KOPT-K1 (cell line): Measurements from ENCODE around the gene DMXL1.
"Not testable (repeated sequence)": the region's sequence is repeated elsewhere in the genome, so short reads cannot be mapped to it uniquely, and the experiment has no call there.

ENCODE experiments used
- H3K27ac ChIP-seq: fragments of 200-600 bp; sonication (generic); 2 replicates; pipeline ENCODE4 v1.5.1; 2016; ENCODE audit warnings: antibody characterized with exemption, mild to moderate bottlenecking, low read depth, low read length; ENCODE audit not compliant: poor library complexity, severe bottlenecking
- H3K36me3 ChIP-seq: fragments of 200-600 bp; sonication (generic); 2 replicates; pipeline ENCODE4 v1.5.1; 2017; ENCODE audit warnings: antibody characterized with exemption, mild to moderate bottlenecking, low read length, moderate library complexity; ENCODE audit not compliant: insufficient read depth
- H3K9me3 ChIP-seq: fragments of 200-600 bp; sonication (generic); 2 replicates; pipeline ENCODE4 v1.5.1; 2017; ENCODE audit warnings: antibody characterized with exemption, low read length, mild to moderate bottlenecking; ENCODE audit not compliant: insufficient read depth, poor library complexity, severe bottlenecking

DMXL1 gene

DNA sequence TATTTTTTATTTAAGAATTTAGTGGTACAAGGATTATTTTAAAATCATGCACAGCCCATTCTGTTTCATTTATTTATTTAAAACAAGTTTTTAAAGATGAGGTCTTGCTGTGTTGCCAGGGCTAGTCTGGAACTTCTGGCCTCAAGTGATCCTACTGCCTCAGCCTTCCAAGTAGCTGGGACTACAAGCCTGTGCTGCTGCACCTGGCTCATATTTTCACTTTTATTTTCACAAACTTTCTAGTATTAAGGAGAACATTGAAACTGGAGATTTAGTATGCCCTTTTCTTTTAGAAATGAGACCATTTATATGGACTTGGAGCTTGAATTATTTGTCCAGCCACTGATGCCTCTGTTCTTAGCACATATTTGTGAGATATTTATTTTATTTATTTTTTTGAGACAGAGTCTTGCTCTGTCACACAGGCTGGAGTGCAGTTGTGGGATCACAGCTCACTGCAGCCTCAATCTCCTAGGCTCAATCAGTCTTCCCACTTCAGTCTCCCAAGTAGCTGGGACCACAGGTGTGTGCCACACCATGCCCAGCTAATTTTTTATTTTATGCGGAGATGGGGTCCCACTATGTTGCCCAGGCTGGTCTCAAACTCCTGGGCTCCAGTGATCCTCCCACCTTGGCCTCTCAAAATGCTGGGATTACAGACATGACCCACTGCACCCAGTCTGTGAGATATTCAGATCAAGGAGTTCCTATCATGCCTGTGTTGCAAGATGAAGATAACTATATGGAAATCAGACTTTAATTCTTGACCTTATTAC is 7.4 kb downstream of the DMXL1 start:
- H3K9me3 ChIP-seq: no peaks in the 10 kb centered on the region
- no peak overlapping the region for H3K27ac ChIP-seq
- no peaks in the 10 kb centered on the region for H3K36me3 ChIP-seq

GRCh38 chr5:119078861-119079260 is 8.0 kb downstream of the DMXL1 start:
- H3K27ac ChIP-seq: peak overlapping the region; percentile 16
- no peaks in the 10 kb centered on the region for H3K9me3 ChIP-seq
- no peaks in the 10 kb centered on the region for H3K36me3 ChIP-seq

GRCh38 chr5:119079318-119079921 is 8.5 kb downstream of the DMXL1 start:
- Histone ChIP-seq H3K27ac (peak overlapping the region; percentile 16), H3K9me3 (no peaks in the 10 kb centered on the region), H3K36me3 (no peaks in the 10 kb centered on the region)

DNA sequence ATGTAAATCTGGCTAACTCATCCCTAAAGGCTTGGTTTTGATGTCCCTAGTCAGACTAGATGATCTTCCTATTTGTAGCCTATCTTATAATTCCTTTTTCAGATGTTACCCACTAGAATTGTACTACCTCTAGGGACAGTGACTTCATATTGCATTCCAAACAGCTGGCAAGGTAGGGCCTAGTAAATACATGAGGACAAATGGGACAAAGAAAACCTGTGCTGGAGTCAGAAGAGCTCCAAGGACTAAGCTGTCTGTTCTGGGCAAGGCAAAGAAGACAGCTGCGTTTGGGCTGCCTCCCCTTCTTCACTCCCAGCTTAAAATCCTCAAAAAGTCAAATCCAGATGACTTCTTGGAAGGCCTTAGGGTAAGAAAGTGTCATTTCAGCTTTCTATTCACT is 10.0 kb downstream of the DMXL1 start:
- H3K27ac ChIP-seq: no peak overlapping the region
- H3K9me3 ChIP-seq: peaks cover 3% of the 10 kb centered on the region
- no peaks in the 10 kb centered on the region for H3K36me3 ChIP-seq

DNA sequence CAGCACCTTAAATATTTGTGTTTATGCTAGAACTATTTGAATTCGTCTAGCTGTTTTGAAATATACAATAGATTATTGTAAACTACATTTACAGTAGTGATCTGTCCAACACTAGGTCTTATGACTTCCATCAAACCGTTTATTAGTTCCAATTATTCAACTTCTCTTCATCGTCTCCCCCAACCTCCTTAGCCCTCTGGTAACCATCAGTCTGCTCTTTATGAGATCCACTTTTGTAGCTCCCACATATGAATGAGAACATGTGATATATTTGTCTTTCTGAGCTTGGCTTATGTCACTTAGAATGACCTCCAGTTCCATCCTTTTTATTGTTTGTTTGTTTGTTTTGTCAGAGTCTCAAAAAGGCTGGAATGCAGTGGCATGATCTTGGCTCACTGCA is 11.8 kb downstream of the DMXL1 start:
- Histone ChIP-seq H3K9me3 (peaks cover 6% of the 10 kb centered on the region), H3K36me3 (no peaks in the 10 kb centered on the region), H3K27ac (no peak overlapping the region)

- Histone ChIP-seq H3K36me3 (no peaks in the 10 kb centered on the region), H3K27ac (no peak overlapping the region), H3K9me3 (peaks cover 6% of the 10 kb centered on the region)
Measured at GRCh38 chr5:119083679-119084078, 12.8 kb downstream of the DMXL1 start.

GRCh38 chr5:119088438-119088837 is 17.6 kb downstream of the DMXL1 start:
- Histone ChIP-seq H3K36me3 (no peaks in the 10 kb centered on the region), H3K9me3 (peaks cover 29% of the 10 kb centered on the region), H3K27ac (no peak overlapping the region)

DNA sequence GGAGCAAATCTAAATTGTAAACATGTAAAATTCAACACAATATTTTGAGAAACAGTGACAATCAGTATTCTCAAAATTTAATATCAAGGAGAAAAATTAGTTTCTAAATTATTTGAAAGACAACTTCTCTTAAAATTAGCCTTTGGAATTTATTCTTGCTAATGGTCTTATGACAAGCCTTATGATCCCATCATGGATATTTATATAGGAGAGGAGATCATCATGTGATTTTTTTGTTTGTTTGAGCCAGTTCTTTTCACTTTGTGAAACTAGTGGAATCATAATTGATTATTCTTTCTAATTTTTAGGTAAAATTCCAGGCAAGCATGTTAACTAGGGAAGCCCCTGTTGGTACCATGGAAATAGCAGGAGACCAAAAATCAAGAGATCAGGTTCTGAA is 24.7 kb downstream of the DMXL1 start:
- peaks cover 16% of the 10 kb centered on the region for H3K36me3 ChIP-seq
- peaks cover 17% of the 10 kb centered on the region for H3K9me3 ChIP-seq
- no peak overlapping the region for H3K27ac ChIP-seq

GRCh38 chr5:119105971-119106370 is 35.1 kb downstream of the DMXL1 start:
- Histone ChIP-seq H3K36me3 (peaks cover 43% of the 10 kb centered on the region), H3K9me3 (no peaks in the 10 kb centered on the region)

DNA sequence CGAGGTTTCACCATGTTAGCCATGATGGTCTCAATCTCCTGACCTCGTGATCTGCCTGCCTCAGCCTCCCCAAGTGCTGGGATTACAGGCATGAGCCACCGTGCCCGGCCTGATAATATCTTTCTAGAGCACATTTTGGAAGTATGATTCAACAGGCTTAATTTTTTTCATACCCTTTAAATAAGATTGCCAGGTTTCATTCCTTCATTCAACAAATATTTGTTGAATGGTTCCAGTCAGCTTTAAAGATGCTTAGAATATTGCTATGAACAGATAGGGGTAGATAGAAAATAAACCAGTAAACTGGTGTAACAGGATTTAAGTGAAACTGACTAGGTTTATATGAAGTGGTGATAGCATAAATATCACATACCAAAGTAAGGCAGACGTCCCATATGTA is 41.3 kb downstream of the DMXL1 start:
- Histone ChIP-seq H3K36me3 (peaks cover 45% of the 10 kb centered on the region), H3K27ac (no peak overlapping the region)

More at GRCh38 chr5:119105971-119106370, 35.1 kb downstream of the DMXL1 start:
- H3K27ac ChIP-seq: no peak overlapping the region

DNA sequence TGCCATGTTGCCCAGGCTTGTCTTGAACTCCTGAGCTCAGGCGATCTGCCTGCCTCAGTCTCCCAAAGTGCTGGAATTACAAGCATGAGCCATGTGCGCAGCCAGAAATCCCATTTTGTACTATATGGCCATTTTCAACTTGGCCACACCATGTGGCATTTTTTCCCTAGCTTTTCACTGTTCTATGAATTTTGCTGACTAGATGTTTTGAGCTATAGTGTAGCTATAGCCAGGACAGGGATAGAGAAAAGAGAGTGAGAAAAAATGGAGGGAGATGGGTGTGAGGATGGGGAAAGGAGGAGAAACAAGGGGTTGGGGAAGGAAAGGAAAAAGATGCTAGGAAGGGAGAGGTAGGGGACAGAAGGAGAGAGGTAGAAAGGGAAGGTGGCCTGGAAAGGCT is 46.4 kb downstream of the DMXL1 start:
- no peaks in the 10 kb centered on the region for H3K9me3 ChIP-seq
- H3K36me3 ChIP-seq: peaks cover 62% of the 10 kb centered on the region
- H3K27ac ChIP-seq: no peak overlapping the region

More for the DNA sequence above, 41.3 kb downstream of the DMXL1 start:
- no peaks in the 10 kb centered on the region for H3K9me3 ChIP-seq

GRCh38 chr5:119118000-119118399 is 47.1 kb downstream of the DMXL1 start:
- Histone ChIP-seq H3K9me3 (no peaks in the 10 kb centered on the region), H3K27ac (no peak overlapping the region), H3K36me3 (peaks cover 62% of the 10 kb centered on the region)

DNA sequence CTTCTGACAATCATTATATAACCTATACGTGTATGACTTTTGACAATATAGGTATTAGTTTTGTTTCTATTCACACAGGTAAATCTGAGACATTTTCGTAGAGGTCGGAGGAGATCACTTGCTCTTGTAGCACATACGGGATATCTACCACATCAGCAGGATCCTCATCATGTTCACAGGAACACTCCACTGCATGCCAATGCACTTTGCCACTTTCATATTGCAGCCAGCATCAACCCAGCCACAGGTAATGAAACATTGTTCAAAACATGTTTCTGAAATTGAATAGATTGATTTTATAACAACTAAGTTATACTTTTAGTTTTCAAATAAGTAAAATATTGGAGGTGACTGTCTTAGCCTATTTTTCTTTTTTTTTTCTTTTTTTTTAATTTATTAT is 50.0 kb downstream of the DMXL1 start:
- peaks cover 5% of the 10 kb centered on the region for H3K9me3 ChIP-seq
- peaks cover 65% of the 10 kb centered on the region for H3K36me3 ChIP-seq
- no peak overlapping the region for H3K27ac ChIP-seq

DNA sequence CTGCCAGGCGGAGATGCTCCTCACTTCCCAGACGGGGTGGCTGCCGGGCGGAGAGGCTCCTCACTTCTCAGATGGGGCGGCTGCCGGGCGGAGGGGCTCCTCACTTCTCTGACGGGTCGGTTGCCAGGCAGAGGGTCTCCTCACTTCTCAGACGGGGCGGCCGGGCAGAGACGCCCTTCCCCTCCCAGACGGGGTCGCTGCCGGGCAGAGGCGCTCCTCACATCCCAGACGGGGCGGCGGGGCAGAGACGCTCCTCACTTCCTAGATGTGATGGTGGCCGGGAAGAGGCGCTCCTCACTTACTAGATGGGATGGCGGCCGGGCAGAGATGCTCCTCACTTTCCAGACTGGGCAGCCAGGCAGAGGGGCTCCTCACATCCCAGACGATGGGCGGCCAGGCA is 51.6 kb downstream of the DMXL1 start:
- H3K9me3 ChIP-seq, H3K27ac ChIP-seq: not testable (repeated sequence)
- H3K36me3 ChIP-seq: peaks cover 49% of the 10 kb centered on the region

- peaks cover 48% of the 10 kb centered on the region for H3K36me3 ChIP-seq
- peaks cover 5% of the 10 kb centered on the region for H3K9me3 ChIP-seq
- no peak overlapping the region for H3K27ac ChIP-seq
Measured at GRCh38 chr5:119123280-119123679, 52.4 kb downstream of the DMXL1 start.

DNA sequence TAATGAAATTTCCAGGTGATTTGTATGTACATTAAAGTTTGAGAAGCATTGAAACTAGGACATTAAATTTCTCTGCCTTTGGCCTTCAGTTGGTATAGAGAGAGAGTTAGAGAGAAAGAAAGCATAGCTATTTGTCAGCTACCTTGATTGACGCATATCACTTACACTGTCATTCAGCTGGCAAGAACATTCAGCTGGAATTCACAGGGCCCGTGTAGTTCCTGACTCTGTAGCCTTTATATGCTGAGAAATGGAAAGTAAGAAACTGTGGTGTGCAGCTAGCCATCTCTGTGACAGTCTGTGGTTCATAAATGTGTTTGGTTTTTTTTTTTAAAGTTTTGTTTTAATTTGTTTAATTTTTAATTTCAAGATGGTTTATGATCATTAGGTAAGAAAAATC is 58.9 kb downstream of the DMXL1 start:
- no peak overlapping the region for H3K27ac ChIP-seq
- peaks cover 46% of the 10 kb centered on the region for H3K36me3 ChIP-seq
- H3K9me3 ChIP-seq: no peaks in the 10 kb centered on the region
